A673 (cell line): ENCODE data around the gene HMX1. TPM values are rescaled to one million over a fixed set of nuclear protein-coding genes. Genes with fewer than 3 reads are reported as not detected.

Source experiments
- BruUV-seq: library from RNA; stranded (reverse); fragments of 400-500 nt; replicated peaks from 2 replicates; lab custom pipeline; 2021; lab: Mats Ljungman, UMichigan
- CTCF ChIA-PET: fragments of 300-600 bp; sonication (Branson Sonifier 250); formaldehyde crosslinking; loops from one replicate; lab custom pipeline; 2022; ENCODE audit warnings: antibody characterized with exemption; lab: Charles Lee
- POLR2A ChIA-PET: fragments of 300-600 bp; sonication (Branson Sonifier 250); formaldehyde crosslinking; loops from one replicate; lab custom pipeline; 2022; ENCODE audit warnings: antibody characterized with exemption; ENCODE audit not compliant: low non-redundant PET; lab: Charles Lee
- DNase-seq: peaks from one replicate; pipeline ENCODE4 v3.0.0-alpha.2; 2015; ENCODE audit warnings: low spot score
- H3K27ac ChIP-seq: fragments of 200-600 bp; sonication (generic); 2 replicates; pipeline ENCODE4 v1.5.1; 2016; ENCODE audit warnings: mixed run types, low read depth, mild to moderate bottlenecking, mixed read lengths, antibody characterized with exemption, low read length; ENCODE audit not compliant: poor library complexity, severe bottlenecking
- H3K27me3 ChIP-seq: fragments of 200-600 bp; sonication (generic); replicated peaks from 2 replicates; pipeline ENCODE4 v1.6.1; 2017; ENCODE audit warnings: mixed run types, low read depth, mild to moderate bottlenecking, mixed read lengths, antibody characterized with exemption, low read length; ENCODE audit not compliant: insufficient read depth, poor library complexity
- H3K36me3 ChIP-seq: fragments of 200-600 bp; sonication (generic); 2 replicates; pipeline ENCODE4 v1.6.1; 2016; ENCODE audit warnings: mixed run types, mild to moderate bottlenecking, mixed read lengths, antibody characterized with exemption, low read length; ENCODE audit not compliant: insufficient read depth, poor library complexity, severe bottlenecking
- H3K4me1 ChIP-seq: fragments of 200-600 bp; sonication (generic); 2 replicates; pipeline ENCODE4 v1.6.1; 2017; ENCODE audit warnings: mixed run types, mild to moderate bottlenecking, mixed read lengths, antibody characterized with exemption, low read length; ENCODE audit not compliant: insufficient read depth, poor library complexity, severe bottlenecking
- H3K4me3 ChIP-seq: fragments of 200-600 bp; sonication (generic); 2 replicates; pipeline ENCODE4 v1.5.1; 2016; ENCODE audit warnings: low read depth, mixed run types, mild to moderate bottlenecking, mixed read lengths, low read length; ENCODE audit not compliant: poor library complexity, severe bottlenecking
- H3K9me3 ChIP-seq: fragments of 200-600 bp; sonication (generic); 2 replicates; pipeline ENCODE4 v1.6.1; 2016; ENCODE audit warnings: mixed run types, low read depth, mild to moderate bottlenecking, mixed read lengths, antibody characterized with exemption, low read length; ENCODE audit not compliant: poor library complexity, severe bottlenecking
- EZH2 ChIP-seq: fragments of 200-600 bp; sonication (generic); IDR thresholded peaks from 2 replicates; pipeline ENCODE4 v1.6.1; 2017; ENCODE audit warnings: borderline replicate concordance, low read depth, mild to moderate bottlenecking, mixed read lengths, antibody characterized with exemption, low read length; ENCODE audit not compliant: poor library complexity, severe bottlenecking
- intact Hi-C: fragments of 100-400 bp; cut with micrococcal nuclease; formaldehyde crosslinking; loops from one replicate; pipeline ENCODE4 v1.10.0; 2022; ENCODE audit not compliant: unreplicated experiment
- total RNA-seq: library from RNA; stranded (reverse); gene quantifications from 2 replicates; pipeline ENCODE4 v1.2.3, GENCODE V29; 2021
- TF ChIP-seq, protein P1 (sequence below): fragments of 300-800, 200-600 bp; sonication (generic); conservative IDR thresholded peaks from 2 replicates; pipeline ENCODE4 v1.5.1; 2017; ENCODE audit warnings: low read depth, mild to moderate bottlenecking, antibody characterized with exemption, low read length, moderate library complexity, mixed read lengths

Gene HMX1
- total RNA-seq, 1 experiment from 2014 or later, result 0.26 TPM

- TF ChIP-seq, protein P1, sequence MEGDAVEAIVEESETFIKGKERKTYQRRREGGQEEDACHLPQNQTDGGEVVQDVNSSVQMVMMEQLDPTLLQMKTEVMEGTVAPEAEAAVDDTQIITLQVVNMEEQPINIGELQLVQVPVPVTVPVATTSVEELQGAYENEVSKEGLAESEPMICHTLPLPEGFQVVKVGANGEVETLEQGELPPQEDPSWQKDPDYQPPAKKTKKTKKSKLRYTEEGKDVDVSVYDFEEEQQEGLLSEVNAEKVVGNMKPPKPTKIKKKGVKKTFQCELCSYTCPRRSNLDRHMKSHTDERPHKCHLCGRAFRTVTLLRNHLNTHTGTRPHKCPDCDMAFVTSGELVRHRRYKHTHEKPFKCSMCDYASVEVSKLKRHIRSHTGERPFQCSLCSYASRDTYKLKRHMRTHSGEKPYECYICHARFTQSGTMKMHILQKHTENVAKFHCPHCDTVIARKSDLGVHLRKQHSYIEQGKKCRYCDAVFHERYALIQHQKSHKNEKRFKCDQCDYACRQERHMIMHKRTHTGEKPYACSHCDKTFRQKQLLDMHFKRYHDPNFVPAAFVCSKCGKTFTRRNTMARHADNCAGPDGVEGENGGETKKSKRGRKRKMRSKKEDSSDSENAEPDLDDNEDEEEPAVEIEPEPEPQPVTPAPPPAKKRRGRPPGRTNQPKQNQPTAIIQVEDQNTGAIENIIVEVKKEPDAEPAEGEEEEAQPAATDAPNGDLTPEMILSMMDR, result peak; percentile 51
- TF ChIP-seq EZH2, result no peak
Measured at GRCh38 chr4:8886612-8887406, 15.2 kb upstream of the HMX1 start.

DNA sequence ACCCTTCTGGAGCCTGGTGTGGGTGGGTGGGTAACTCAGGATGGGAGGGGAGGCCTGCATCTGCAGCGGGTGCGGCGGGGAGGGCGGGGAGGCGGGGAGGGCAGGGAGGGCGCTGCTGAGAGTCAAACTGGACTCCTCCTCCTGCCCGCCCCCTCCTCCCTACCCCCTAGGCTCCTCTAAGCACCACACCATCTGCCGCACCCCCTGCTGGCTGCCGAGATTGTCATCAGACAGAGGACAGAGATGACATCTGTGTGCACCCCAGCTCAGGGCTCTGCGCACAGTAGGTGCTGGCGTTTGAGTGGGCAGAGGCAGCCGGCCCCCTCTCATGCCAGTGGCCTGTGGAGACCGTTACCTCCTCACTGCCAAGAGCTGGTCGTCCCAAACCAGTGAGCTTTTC, 10.6 kb upstream of the HMX1 start:
- ChIA-PET POLR2A (no interaction called here), CTCF (no interaction called here)
- Histone ChIP-seq H3K4me3 (no peak overlapping the region), H3K9me3 (no peaks in the 10 kb centered on the region), H3K27me3 (peaks cover 40% of the 10 kb centered on the region), H3K27ac (no peak overlapping the region), H3K36me3 (no peaks in the 10 kb centered on the region), H3K4me1 (no peaks in the 10 kb centered on the region)
- intact Hi-C loops, result no loop called here
- TF ChIP-seq, protein P1, result no peak
- no peak for TF ChIP-seq EZH2
- BruUV-seq, result no TSS peak
- no peak for DNase-seq

More at GRCh38 chr4:8886612-8887406, 15.2 kb upstream of the HMX1 start:
- no TSS peak for BruUV-seq
- no peak for DNase-seq
- H3K27me3 ChIP-seq, result peaks cover 53% of the 10 kb centered on the region
- H3K9me3 ChIP-seq, result no peaks in the 10 kb centered on the region
- no peak overlapping the region for H3K27ac ChIP-seq
- intact Hi-C loops, result loop anchor here (1.0 kb wide), 1 partner anchor 199 kb away; no protein-coding TSS in a partner anchor
- POLR2A ChIA-PET, result no interaction called here
- H3K36me3 ChIP-seq, result no peaks in the 10 kb centered on the region
- no peak overlapping the region for H3K4me3 ChIP-seq
- no peaks in the 10 kb centered on the region for H3K4me1 ChIP-seq
- CTCF ChIA-PET, result interaction anchor here (1.5 kb wide), 1 partner anchor 198 kb away, joined by 11 read pairs; no protein-coding TSS in a partner anchor

GRCh38 chr4:8880851-8881250, 9.2 kb upstream of the HMX1 start:
- no peaks in the 10 kb centered on the region for H3K36me3 ChIP-seq
- ChIA-PET CTCF (no interaction called here), POLR2A (no interaction called here)
- H3K4me3 ChIP-seq, result no peak overlapping the region
- H3K27me3 ChIP-seq, result peaks cover 50% of the 10 kb centered on the region
- no peaks in the 10 kb centered on the region for H3K9me3 ChIP-seq
- no peak overlapping the region for H3K27ac ChIP-seq
- no peak for DNase-seq
- BruUV-seq, result no TSS peak
- TF ChIP-seq, protein P1, result no peak
- TF ChIP-seq EZH2, result no peak
- intact Hi-C loops, result no loop called here
- no peaks in the 10 kb centered on the region for H3K4me1 ChIP-seq
